Activated effector memory CD4-positive, alpha-beta T cell treated with Interleukin-2 at 50 U/mL for 16 hours (primary cell): Measurements from ENCODE around the gene ZNF644.
"Not testable (repeated sequence)": the region's sequence is repeated elsewhere in the genome, so short reads cannot be mapped to it uniquely, and the experiment has no call there.

Source experiments
- DNase-seq: peaks from one replicate; pipeline ENCODE4 v3.0.0-alpha.2; 2020

The ZNF644 gene

GRCh38 chr1:90977522-90977921, 44.3 kb downstream of the ZNF644 start:
- DNase-seq = no peak

DNA sequence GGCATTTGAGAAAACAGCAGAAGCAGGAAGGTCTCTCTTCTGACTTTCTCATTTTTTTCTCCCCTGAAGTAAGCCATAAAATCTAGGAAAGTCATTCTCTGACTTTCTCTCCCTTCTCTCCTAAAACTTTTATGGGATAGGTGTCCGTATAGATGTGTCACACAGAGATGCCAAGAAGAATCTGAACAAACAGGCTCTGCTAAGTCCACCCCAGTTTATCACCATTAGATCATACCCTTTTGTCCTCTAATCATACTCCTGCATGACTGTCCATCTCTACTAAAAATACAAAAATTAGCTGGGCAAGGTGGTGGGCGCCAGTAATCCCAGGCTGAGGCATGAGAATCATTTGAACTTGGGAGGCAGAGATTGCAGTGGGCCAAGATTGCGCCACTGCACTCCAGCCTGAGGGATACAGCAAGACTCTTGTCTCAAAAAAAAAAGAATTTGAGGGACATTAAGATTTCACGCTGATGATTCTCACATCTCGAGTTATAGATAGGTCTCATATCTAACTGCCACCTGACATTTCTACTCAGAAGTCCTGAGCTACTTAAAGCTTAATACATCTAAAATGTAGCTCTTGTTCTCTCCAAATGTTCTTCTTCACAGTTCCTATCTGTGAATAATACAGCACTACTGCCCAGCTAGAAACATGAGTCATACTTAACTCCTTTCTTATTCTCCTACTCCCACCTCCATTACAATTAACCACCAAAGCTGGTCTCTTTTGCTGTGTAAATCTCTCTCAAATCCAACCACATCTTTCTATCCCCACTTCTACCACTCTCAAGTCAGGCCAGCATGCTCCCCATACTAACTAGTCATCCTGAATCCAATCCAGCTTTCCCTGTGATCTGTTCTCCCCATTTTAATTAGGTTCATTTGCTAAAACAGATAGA, 47.7 kb downstream of the ZNF644 start:
- no peak for DNase-seq

- DNase-seq = no peak
Observed at GRCh38 chr1:90970208-90970607, 51.6 kb downstream of the ZNF644 start.

DNA sequence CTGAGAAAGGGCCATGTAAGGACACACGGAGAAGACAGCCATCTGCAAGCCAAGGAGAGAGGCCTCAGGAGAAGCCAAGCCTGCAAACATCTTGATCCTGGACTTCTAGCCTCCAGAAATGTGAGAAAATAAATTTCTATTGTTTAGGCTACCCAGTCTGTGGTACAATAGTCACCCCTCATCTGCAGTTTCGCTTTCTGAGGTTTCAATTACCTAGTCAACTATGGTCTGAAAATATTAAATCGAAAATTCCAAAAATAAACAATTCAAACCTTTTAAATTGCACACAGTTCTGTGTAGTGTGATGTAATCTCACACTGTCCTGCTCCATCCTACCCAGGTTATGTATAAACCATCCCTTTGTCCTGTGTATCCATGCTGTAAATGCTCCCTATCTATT, 52.6 kb downstream of the ZNF644 start:
- no peak for DNase-seq

DNA sequence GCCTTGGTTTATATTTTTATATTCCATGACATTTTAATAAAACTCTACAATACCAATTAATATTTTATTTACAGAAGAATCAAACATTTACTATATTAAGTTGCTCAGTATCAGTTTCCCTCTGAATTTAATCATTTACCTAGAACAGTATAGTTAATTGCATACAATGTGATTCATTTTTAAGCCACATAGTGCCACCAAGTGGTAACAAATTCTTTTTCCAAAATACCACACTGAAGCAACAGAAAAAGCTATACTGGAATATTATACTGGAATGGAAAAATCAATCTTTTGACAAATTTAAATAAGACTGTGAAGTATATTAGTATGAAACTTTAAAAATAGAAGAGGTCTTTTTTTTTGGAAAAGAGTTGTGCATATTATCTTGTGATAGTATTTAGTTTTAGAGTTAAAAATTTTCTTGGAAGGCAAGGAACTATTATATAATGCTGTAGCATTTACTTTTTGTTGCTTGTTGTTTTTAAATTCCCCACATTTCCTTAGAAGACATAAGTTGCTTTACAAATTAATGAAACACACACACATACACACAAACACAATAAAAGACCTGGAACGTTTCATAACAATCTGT, 57.3 kb downstream of the ZNF644 start:
- no peak for DNase-seq

DNA sequence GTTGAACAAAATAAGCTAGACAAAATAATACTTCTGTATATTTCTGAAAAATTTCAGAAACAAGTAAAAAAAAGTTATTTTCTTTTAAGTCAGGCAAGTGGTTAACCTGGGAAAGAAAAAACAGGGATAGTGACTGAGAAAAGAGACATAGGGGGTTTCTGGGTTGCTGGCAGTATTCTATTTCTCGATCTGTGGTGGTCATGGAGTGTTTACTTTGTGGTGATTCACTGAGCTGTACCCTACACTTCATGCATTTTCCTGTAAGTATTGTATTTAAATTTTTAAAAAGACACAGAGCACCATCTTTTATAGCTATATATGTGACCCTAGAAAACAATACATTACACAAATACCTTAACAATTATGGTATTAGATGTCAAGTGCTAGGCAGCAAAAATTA, 58.2 kb downstream of the ZNF644 start:
- no peak for DNase-seq

- no peak for DNase-seq
Observed at GRCh38 chr1:90963236-90963635, 58.6 kb downstream of the ZNF644 start.

DNA sequence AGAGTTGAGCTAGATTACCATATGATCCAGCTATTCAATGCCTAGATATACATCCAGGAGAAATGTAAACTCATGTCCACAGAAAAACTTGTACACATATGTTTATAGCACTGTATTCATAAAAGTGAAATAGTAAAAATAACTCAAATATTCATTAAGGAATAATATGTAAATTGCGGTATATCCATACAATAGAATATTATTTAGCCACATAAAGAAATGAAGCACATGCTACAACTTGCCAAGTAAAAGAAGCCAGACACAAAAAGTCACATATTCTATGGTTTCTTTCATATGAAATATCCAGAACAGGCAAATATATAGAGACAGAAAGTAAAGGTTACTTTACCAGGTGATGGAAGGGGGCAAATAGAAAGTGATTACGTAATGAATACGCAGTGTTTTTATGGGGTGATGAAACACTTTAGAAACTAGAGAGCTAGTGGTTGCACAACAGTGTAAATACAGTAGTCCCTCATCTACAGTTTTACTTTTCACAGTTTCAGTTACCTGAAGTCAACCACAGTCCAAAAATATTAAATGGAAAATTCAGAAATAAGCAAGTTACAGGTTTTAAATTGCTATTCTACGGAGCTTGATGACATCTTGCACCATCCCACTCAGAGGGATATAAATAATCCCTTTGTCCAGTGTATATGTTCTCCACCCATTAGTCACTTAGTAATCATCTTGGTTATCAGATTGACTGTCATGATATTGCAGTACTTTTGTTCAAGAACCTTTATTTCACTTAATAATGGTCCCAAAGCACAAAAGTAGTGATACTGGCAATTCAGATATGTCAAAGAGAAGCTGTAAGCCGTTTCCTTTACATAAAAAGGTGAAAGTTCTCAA, 62.3 kb downstream of the ZNF644 start:
- no peak for DNase-seq

DNA sequence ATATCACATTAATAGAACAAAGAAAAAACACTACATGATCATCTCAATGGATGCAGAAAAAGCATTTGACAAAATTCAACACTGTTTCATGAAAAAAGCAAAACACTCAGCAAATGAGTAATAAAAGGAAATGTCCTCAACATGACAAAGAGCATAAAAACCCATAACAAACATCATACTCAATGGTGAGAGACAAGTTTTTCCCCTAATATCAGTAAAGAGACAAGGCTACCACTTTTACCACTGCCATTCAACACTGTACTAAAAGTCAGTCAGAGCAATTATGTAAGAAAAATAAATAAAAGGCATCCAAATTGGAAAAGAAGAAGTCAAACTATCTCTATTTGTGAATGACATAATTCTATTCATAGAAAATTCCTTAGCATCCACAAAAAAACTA, 64.3 kb downstream of the ZNF644 start:
- DNase-seq = no peak

- DNase-seq = no peak
Observed at GRCh38 chr1:90955769-90956168, 66.1 kb downstream of the ZNF644 start.

- no peak for DNase-seq
Observed at GRCh38 chr1:90952906-90953305, 68.9 kb downstream of the ZNF644 start.

- DNase-seq = no peak
Observed at GRCh38 chr1:90951009-90951408, 70.8 kb downstream of the ZNF644 start.

GRCh38 chr1:90948301-90948700, 73.5 kb downstream of the ZNF644 start:
- no peak for DNase-seq

DNA sequence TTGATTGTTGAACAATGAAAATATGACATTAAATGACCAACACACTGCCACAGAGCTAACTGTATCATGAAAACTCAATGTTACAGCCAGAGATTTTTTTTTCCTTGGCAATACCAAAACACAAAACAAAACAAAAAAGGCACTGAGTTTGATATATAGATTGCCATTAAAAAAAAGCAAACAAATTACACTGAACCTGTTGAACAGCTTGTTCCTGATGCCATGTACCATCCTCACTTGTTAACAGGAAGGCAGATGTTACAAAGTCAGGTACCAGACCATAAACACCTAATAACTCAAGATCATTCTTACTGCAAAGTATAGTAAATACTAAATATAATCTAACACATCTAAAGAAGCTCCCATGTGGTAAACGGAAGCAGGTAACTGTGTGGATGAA, 75.2 kb downstream of the ZNF644 start:
- DNase-seq = no peak

DNA sequence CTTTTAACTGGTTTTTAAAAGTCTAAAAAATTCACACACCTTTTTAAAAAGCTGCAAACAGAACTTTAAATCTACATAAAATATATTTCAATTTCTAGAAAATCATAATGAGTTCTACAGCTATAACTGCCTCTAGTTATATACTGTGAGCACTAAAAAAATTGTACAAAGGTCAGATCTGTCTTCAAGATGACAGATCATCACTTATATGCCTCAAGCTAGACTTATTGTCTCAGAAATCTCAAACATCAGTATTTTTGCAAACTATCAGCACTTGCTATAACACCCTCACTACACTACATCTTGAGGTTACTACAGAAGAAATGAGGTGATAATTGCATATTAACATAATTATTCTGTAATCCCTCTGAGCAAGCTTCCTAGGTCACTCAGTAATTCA, 76.5 kb downstream of the ZNF644 start:
- no peak for DNase-seq

DNA sequence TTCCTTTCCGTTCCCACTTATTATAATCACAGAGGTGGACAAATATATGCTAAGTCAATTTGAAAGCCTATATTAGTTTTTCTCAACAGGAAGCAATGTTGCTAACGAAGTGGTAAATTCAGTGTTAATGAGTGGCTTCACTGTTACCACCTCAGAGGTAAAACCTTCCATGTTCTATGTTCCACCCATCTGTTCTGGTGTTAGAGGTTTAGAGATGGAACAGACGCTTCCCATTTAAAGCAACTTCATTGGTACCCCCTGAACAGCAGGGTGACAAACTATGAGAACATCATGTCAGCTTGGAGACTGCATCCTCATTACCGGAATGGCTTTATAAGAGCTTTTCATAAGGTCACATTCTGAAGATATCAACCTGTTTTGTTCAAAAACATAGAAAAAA, 77.9 kb downstream of the ZNF644 start:
- DNase-seq = no peak

DNA sequence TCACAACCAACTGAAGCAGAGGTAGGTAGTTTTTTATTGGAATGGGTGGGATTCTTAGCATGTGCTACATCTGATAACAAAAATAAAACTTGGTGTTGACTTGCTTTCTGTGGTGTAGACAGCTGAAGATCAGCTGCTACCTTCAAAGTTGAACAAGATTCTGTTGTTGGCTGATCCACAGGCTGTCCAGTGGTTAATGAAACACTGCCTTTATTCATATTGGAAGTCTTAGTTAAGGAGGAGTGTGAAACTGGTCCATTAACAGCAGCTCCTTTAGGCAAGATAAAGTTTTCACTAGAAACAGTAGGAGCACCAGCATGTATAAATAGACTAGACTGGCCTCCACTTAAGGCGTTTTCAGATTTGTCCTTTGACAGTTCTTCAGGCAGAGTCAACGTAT, 81.1 kb downstream of the ZNF644 start:
- DNase-seq = no peak

- no peak for DNase-seq
Observed at GRCh38 chr1:90936731-90937130, 85.1 kb downstream of the ZNF644 start.

- no peak for DNase-seq
Observed at GRCh38 chr1:90936061-90936460, 85.8 kb downstream of the ZNF644 start.

DNA sequence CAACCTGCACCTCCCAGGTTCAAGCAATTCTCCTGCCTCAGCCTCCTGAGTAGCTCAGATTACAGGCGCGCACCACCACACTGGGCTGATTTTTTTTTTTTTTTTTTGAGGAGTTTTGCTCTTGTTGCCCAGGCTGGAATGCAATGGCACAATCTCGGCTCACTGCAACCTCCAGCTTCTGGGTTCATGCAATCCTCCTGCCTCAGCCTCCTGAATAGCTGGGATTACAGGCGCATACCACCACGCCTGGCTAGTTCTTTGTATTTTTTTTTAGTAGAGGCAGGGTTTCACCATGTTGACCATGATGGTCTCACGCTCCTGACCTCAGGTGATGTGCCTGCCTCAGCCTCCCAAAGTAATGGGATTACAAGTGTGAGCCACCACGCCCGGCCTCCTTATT, 93.6 kb downstream of the ZNF644 start:
- not testable (repeated sequence) for DNase-seq

DNA sequence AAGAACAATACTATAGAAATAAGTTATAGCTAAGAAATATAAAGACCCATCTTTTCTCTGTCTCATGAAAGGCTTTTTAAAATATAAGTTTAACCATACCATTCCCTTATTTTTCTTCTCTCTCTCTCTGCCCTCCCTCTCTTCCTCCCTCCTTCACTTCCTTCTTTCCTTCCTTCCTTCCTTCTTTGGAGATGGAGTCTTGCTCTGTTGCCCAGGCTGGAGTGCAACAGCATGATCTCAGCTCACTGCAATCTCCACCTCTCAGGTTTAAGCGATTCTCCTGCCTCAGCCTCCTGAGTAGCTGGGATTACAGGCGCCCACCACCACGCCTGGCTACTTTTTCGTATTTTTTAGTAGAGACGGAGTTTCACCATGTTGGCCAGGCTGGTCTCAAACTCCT, 94.2 kb downstream of the ZNF644 start:
- not testable (repeated sequence) for DNase-seq

DNA sequence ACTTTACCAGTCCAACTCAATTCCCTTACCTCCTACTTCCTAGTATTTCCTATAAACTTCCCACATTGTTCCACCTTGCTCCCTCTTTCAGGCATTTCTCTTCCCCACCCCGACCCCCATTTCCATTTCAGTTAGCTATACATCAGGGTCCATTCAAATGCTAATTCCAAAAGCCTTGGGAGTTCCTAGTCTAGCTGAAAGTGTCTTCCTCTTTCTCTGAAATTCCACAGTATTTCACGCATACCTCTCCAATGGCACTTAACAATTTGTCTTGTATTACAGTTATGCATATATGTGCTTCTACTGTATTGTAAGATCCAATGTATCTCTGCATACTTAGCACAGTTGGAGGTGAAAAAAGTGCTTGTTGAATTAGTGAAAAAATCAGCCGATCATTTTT, 94.9 kb downstream of the ZNF644 start:
- no peak for DNase-seq
